Fibroblast of the aortic adventitia (primary cell): ENCODE results near the gene MGAT4A. TPM values are rescaled to one million over a fixed set of nuclear protein-coding genes. Genes with fewer than 3 reads are reported as not detected.

Source experiments
- DNase-seq: peaks from one replicate; pipeline ENCODE4 v3.0.0-alpha.2; 2010; ENCODE audit warnings: low read depth
- H3K4me3 ChIP-seq: 2 replicates; pipeline ENCODE4 v1.5.1; 2011; ENCODE audit warnings: low read depth, mild to moderate bottlenecking, control low read depth, low read length, moderate library complexity
- CTCF ChIP-seq: IDR thresholded peaks from 2 replicates; pipeline ENCODE4 v1.5.1; 2011; ENCODE audit warnings: mild to moderate bottlenecking, low read length, control low read depth, inconsistent platforms; ENCODE audit not compliant: insufficient read depth
- total RNA-seq: library from RNA; depleted of rRNA; stranded (reverse); fragments of >200 nt; gene quantifications from 2 replicates; pipeline ENCODE4 v1.2.3, GENCODE V29; 2012; ENCODE audit warnings: low replicate concordance

Gene MGAT4A
- total RNA-seq, 1 donor = 0.36 TPM

DNA sequence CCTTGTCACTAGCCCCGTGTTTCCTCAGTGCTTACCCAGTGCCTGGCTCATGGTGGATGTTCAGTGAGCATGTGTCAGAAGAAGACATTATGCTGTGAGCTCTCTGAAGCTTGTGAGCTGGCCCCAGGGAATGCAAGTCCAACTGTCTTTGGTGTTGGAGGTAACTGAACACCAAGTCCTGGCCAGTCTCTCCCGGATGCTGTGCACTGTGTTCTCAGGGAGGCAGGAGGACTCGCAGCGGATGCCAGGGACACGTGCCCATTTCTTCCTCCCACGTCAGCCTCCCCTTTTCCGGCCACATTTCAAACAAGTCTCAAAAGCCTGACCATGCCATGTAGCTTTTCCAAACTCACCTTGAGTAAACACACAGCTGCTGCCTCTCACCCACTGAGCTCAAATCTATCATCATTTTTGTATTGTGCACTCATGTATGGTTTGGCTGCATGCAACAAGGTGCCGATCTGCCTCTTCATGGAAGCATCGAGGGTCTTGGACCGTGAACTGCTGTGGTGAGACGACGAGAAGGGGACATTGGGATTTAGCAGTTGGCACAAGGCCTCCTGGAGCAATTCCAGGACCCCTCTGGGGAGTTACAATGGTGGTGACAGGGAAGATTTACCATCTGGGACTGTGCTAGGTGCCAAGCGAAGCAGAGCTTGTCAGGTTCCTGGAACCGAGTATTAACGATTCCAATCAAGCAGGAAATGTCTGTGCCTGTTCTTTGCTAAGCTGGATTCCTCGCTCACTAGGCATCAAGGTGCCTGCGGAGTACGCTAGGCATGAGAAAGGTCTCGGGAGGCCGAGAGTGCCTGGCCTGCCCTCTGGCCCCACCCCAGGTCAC is 44.4 kb upstream of the MGAT4A start:
- DNase-seq = no peak
- H3K4me3 ChIP-seq = no peak overlapping the region
- no peak for TF ChIP-seq CTCF

- no peak for TF ChIP-seq CTCF
- no peak overlapping the region for H3K4me3 ChIP-seq
- DNase-seq = no peak
These were observed 43.0 kb upstream of the MGAT4A start for GRCh38 chr2:98773907-98774306.

GRCh38 chr2:98773169-98773568 is 42.2 kb upstream of the MGAT4A start:
- TF ChIP-seq CTCF = no peak
- DNase-seq = no peak
- no peak overlapping the region for H3K4me3 ChIP-seq

DNA sequence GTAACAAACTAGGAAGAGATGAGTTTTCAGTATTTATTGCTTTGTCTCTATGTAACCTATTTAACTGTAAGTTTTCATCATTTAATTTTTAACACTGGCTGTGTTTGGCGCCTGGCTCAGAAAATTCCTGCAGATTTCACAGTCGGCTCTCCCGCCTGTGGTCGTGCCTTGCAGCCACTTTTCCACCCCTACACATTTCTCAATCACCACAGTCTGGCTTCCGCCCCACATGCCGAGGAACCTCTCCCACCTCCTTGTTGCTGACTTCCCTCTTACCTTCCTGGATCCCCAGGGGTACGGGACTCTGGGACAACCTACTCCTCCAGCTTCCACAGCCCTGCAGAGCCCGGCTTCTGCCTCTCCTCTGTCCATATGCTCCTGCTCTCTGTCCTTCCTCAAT is 41.6 kb upstream of the MGAT4A start:
- no peak for TF ChIP-seq CTCF

GRCh38 chr2:98771721-98772524 is 41.0 kb upstream of the MGAT4A start:
- peak; percentile 82 for DNase-seq
- H3K4me3 ChIP-seq = no peak overlapping the region
- no peak for TF ChIP-seq CTCF

More for the DNA sequence above, 41.6 kb upstream of the MGAT4A start:
- DNase-seq = no peak
- H3K4me3 ChIP-seq = no peak overlapping the region

DNA sequence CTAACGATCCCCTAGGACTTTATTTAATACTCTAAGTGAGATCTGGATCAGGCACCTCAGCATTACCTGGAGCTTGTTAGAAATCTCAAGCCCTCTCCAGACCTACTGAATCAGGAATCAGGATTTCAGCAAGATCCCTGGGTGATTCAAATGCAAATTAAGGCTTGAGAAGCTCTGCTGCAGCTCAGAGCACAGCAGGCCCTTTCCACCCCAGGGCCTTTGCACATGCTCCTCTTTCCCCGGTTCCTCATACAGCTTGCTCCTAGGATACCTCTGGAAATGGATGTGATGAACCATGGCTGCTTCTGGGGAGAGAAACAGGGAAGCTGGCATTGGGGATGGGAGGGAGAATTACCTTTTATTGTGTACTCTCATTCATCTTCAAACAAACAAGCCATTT is 40.3 kb upstream of the MGAT4A start:
- H3K4me3 ChIP-seq = no peak overlapping the region
- no peak for DNase-seq
- TF ChIP-seq CTCF = no peak
